ENCODE results near the gene AVEN. TPM values are rescaled to one million over a fixed set of nuclear protein-coding genes. Genes with fewer than 3 reads are reported as not detected.
A peak's percentile ranks its signal among the peaks of the same experiment; 100 is the strongest.

Gene AVEN
- polyA plus RNA-seq, 2 of the 4 experiments (the other 2 are of a cell fraction): 23.8 to 27.2 TPM

DNA sequence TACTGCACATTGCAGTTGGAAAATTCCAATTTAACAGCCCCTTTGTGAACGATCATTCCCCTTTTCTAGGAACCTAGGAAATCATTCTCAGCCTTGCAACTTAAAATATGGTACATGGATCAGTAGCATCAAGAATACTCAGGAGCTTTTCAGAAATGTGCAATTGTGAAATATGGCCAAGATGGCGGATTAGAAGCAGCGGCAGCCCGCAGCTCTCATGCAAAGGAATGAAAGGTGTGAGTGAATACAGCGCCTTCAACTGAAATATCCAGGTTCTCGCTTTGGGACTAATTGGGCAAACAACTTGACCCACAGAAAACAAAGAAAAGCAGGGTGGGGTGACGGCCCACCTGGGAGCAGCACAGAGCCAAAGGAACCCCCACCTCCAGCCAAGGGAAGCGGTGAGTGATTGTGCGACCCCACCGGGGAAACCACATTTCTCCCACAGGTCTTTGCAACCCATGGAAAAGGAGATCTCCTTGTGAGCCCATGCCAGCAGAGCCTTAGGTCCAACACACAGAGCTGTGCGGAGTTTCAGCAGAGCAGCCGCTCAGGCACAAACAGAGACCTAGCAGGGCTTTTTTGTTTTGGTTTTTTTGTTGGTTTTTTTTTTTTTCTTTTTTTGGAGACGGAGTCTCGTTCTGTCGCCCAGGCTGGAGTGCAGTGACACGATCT lies 7.6 kb upstream of the AVEN start (continued):
- TF ChIP-seq, protein P1, sequence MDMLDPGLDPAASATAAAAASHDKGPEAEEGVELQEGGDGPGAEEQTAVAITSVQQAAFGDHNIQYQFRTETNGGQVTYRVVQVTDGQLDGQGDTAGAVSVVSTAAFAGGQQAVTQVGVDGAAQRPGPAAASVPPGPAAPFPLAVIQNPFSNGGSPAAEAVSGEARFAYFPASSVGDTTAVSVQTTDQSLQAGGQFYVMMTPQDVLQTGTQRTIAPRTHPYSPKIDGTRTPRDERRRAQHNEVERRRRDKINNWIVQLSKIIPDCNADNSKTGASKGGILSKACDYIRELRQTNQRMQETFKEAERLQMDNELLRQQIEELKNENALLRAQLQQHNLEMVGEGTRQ (IDR thresholded peaks at IDR 0.05): no peak

DNA sequence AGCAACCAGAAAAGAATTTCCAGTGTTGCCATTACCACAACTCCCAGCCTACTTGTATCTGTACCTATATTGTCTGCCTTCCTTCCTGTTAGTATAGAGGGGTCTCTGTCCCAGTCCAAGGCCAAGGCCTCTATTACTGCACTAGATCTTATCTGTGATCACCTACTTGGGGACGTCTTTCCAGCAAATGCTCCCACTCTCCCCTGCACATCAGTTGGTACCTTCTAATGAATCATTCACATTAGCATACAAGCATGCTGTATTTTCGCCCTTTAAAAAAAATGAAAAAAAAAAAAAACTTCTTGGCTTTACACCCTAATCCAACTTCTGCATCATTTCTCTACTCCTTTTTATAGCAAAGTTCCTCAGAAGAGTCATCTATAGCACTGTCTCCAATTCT lies 4.8 kb upstream of the AVEN start:
- H3K9me3 ChIP-seq: no peaks in the 10 kb centered on the region
- DNase-seq (ENCODE audit: low read depth in 1 of 2, low spot score in 1 of 2) (no peak), FAIRE-seq (no peak), ATAC-seq (no peak)
- no peak overlapping the region for H3K27ac ChIP-seq
- CTCF ChIA-PET: interaction anchor here (0.6 kb wide), 1 partner anchor 343 kb away, joined by 3 read pairs; no protein-coding TSS in a partner anchor
- H3K4me1 ChIP-seq: peaks cover 6% of the 10 kb centered on the region; the same call in 2 of the 3 replicates
- POLR2A ChIA-PET: no interaction called here
- no peak overlapping the region for H3K4me2 ChIP-seq
- TF ChIP-seq POLR2AphosphoS2 (conservative IDR thresholded peaks at IDR 0.05; ENCODE audit: low read length): no peak
- no peak for TF ChIP-seq PHF8 (IDR thresholded peaks at IDR 0.05; ENCODE audit: borderline replicate concordance, low read depth)
- no peak for TF ChIP-seq KDM1A (IDR thresholded peaks at IDR 0.05; ENCODE audit: low read depth)
- no peak for TF ChIP-seq RAD21 (conservative IDR thresholded peaks at IDR 0.05 in 1 of 2, IDR thresholded peaks at IDR 0.05 in 1 of 2)
- TF ChIP-seq FOXS1 (CRISPR knock-in tag; IDR thresholded peaks at IDR 0.05): no peak
- no peak for TF ChIP-seq HOXB13 (CRISPR knock-in tag; IDR thresholded peaks at IDR 0.05; ENCODE audit: low read depth)
- 79% methylated on average over 2 of the region's 2 CpGs for WGBS (ENCODE audit: missing lambda C conversion rate)
- no peak overlapping the region for H3K4me3 ChIP-seq

DNA sequence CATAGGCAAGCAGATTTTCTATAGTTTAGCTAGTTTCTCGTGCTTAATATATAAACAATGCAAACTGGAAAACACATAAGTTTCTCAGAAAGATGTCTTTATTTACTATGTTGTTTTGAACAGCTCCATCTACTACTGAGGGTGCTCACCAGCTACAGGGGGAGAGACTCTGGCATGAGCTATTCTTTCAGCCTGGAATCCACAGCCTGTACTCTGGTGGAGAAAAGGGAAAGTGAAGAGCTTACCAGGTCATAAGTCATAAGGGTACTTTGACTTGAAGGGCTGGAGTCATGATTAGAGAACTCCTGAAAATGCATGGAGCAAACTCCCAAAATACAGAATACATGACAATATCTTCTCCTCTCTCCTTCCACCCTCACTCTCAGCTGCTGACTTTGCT lies 4.4 kb upstream of the AVEN start:
- FAIRE-seq: no peak
- Histone ChIP-seq H3K27ac (no peak overlapping the region), H3K4me2 (no peak overlapping the region), H3K9me3 (no peaks in the 10 kb centered on the region), H3K4me3 (no peak overlapping the region), H3K4me1 (peaks cover 6% of the 10 kb centered on the region; the same call in 2 of the 3 replicates)
- ChIA-PET POLR2A (no interaction called here), CTCF (interaction anchor here (0.6 kb wide), 1 partner anchor 343 kb away, joined by 3 read pairs; no protein-coding TSS in a partner anchor)
- no peak for DNase-seq (ENCODE audit: low read depth in 1 of 2, low spot score in 1 of 2)
- ATAC-seq: no peak
- TF ChIP-seq EHF (CRISPR knock-in tag; IDR thresholded peaks at IDR 0.05): no peak
- no peak for TF ChIP-seq TP53 (CRISPR knock-in tag; IDR thresholded peaks at IDR 0.05)
- 21% methylated on average over 1 of the region's 1 CpG for whole genome bisulfite sequencing (ENCODE audit: missing lambda C conversion rate)

DNA sequence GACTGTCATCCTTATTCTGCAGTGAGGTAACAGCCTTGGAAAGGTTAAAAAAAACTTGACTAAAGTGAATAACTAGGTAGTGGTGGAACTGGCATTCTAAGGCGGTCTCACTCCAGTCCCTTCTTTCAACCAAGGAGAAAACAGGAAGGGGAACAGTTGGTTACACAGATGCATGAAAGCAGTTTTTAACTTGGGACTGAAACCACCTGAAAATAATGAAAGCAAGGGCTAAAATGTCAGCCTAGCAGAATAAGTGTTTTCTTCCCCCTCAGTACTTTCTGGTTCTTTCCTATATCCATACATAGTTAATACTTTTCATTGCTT lies 748 bp upstream of the AVEN start:
- Histone ChIP-seq H3K9me3 (no peaks in the 10 kb centered on the region), H3K27ac (peak overlapping the region in 1 of 2 experiments; percentile 98; a peak in 4 of 6 replicates), H3K4me1 (peaks cover 6% of the 10 kb centered on the region; the same call in 2 of the 3 replicates), H3K4me3 (peak overlapping the region; percentile 86; the same call in 2 of the 3 replicates), H3K4me2 (peak overlapping the region; percentile 78)
- ChIA-PET CTCF (interaction anchor here (1.4 to 1.8 kb wide), 5 partner anchors 16 to 170 kb away, joined by 3 to 5 read pairs (median 4); partner anchors contain the start of gene KATNBL1), POLR2A (interaction anchor here (1.0 kb wide), 1 partner anchor 8 kb away, joined by 5 read pairs; no protein-coding TSS in a partner anchor)
- ATAC-seq (no peak), DNase-seq (ENCODE audit: low read depth in 1 of 2, low spot score in 1 of 2) (no peak), FAIRE-seq (no peak)
- WGBS (ENCODE audit: missing lambda C conversion rate): 95% methylated on average over 1 of the region's 1 CpG
- TF ChIP-seq MAFK (IDR thresholded peaks at IDR 0.05; ENCODE audit: partially characterized antibody): peak; percentile 20
- no peak for TF ChIP-seq NFE2L2 (conservative IDR thresholded peaks at IDR 0.05; ENCODE audit: low read length)

DNA sequence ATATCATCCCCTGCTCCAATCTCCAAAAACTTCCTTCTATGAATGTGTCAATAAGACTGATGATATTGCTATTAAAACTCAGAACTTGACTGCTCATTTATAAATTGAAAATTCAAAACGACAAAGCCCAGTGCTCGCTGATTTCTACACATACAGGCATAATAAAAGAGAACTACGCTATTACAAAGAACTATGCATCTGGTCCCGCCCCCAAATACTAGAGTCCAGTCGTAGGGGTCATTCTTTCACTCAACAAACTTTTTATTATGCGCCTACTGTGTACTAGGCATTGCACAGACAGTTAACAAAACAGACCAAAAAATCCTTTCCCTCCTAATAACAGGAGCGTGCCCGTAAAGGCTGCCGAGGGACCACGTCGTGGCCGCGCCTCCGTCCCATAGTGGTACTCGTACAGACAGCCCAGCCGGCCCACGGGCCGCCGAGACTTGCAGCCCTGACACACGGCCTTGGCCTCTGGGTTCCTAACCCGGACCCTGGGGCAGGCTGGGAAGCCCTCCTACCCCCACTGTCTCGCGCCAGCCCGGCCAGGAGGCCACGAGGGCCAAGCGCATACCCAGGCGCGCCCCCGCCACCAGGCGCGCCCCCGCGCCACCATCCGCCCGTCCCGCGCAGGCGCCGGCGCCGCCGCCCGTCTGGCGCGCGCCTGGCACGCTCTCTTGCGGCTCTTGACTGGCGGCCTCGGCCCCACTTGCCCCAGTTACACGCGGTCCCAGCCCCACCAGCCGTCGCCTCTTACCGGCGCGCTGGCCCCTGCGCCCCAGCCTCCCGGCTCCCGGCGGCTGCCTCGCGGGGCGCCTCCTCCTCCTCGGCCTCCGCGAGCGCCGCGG lies 757 bp downstream of the AVEN start:
- Histone ChIP-seq H3K4me3 (peak overlapping the region; percentile 86), H3K27ac (peak overlapping the region; percentile 98 to 99), H3K4me2 (peak overlapping the region; percentile 78), H3K4me1 (peaks cover 6% of the 10 kb centered on the region; the same call in 2 of the 3 replicates), H3K9me3 (no peaks in the 10 kb centered on the region)
- ATAC-seq (peak; percentile 86 to 88), DNase-seq (ENCODE audit: low read depth in 1 of 2, low spot score in 1 of 2) (peak; percentile 62 to 86), FAIRE-seq (no peak)
- ChIA-PET POLR2A (interaction anchor here (1.0 to 1.2 kb wide), 2 partner anchors 10 to 18 kb away, joined by 3 to 5 read pairs; no protein-coding TSS in a partner anchor), CTCF (interaction anchor here (1.2 to 1.8 kb wide), 2 partner anchors 9 to 25 kb away, joined by 4 to 6 read pairs; no protein-coding TSS in a partner anchor)
- WGBS (ENCODE audit: missing lambda C conversion rate): 3% methylated on average over 34 of the region's 70 CpGs
- TF ChIP-seq, protein P2, sequence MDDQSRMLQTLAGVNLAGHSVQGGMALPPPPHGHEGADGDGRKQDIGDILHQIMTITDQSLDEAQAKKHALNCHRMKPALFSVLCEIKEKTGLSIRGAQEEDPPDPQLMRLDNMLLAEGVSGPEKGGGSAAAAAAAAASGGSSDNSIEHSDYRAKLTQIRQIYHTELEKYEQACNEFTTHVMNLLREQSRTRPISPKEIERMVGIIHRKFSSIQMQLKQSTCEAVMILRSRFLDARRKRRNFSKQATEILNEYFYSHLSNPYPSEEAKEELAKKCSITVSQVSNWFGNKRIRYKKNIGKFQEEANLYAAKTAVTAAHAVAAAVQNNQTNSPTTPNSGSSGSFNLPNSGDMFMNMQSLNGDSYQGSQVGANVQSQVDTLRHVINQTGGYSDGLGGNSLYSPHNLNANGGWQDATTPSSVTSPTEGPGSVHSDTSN (IDR thresholded peaks at IDR 0.05): 0 out of 2 replicates have a peak, but pooled peaks have one; percentile 20
- peak; percentile 91 for TF ChIP-seq PHF8 (IDR thresholded peaks at IDR 0.05; ENCODE audit: borderline replicate concordance, low read depth)
- TF ChIP-seq CHD4 (IDR thresholded peaks at IDR 0.05; ENCODE audit: borderline replicate concordance): no peak
- TF ChIP-seq POLR2A (IDR thresholded peaks at IDR 0.05; ENCODE audit: low read length): peak; percentile 95
- TF ChIP-seq CBX2 (IDR thresholded peaks at IDR 0.05; ENCODE audit: borderline replicate concordance, low read depth): no peak
- TF ChIP-seq, protein P3, sequence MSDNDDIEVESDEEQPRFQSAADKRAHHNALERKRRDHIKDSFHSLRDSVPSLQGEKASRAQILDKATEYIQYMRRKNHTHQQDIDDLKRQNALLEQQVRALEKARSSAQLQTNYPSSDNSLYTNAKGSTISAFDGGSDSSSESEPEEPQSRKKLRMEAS (IDR thresholded peaks at IDR 0.05): peak; percentile 93
- TF ChIP-seq, protein P4, sequence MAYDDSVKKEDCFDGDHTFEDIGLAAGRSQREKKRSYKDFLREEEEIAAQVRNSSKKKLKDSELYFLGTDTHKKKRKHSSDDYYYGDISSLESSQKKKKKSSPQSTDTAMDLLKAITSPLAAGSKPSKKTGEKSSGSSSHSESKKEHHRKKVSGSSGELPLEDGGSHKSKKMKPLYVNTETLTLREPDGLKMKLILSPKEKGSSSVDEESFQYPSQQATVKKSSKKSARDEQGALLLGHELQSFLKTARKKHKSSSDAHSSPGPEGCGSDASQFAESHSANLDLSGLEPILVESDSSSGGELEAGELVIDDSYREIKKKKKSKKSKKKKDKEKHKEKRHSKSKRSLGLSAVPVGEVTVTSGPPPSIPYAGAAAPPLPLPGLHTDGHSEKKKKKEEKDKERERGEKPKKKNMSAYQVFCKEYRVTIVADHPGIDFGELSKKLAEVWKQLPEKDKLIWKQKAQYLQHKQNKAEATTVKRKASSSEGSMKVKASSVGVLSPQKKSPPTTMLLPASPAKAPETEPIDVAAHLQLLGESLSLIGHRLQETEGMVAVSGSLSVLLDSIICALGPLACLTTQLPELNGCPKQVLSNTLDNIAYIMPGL (CRISPR knock-in tag; IDR thresholded peaks at IDR 0.05; ENCODE audit: borderline replicate concordance): no peak
- TF ChIP-seq JUN (IDR thresholded peaks at IDR 0.05): peak; percentile 89 to 97
- TF ChIP-seq, protein P5, sequence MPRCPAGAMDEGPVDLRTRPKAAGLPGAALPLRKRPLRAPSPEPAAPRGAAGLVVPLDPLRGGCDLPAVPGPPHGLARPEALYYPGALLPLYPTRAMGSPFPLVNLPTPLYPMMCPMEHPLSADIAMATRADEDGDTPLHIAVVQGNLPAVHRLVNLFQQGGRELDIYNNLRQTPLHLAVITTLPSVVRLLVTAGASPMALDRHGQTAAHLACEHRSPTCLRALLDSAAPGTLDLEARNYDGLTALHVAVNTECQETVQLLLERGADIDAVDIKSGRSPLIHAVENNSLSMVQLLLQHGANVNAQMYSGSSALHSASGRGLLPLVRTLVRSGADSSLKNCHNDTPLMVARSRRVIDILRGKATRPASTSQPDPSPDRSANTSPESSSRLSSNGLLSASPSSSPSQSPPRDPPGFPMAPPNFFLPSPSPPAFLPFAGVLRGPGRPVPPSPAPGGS (IDR thresholded peaks at IDR 0.05): no peak; the same call in 1 of the 3 replicates
- 0 out of 2 replicates have a peak, but pooled peaks have one; percentile 54 for TF ChIP-seq TFCP2L1 (CRISPR knock-in tag; IDR thresholded peaks at IDR 0.05)

All from A549 (cell line).